Heart left ventricle (tissue), 16 donors: ENCODE measurements around the gene EPHX1. TPM values are rescaled to one million over a fixed set of nuclear protein-coding genes. Genes with fewer than 3 reads are reported as not detected.

Source experiments
- ATAC-seq, 4 donors: fragments of 200-7000 bp; cut with Tn5 transposase; one replicate each; pipeline ENCODE4 v1.9.1; 2020 to 2022; ENCODE audit warnings: moderate library complexity in 4 of 4, mild to moderate bottlenecking in 3 of 4, moderate number of reproducible peaks in 1 of 4
- DNase-seq, 5 donors: peaks; one replicate each; pipeline ENCODE4 v3.0.0-alpha.2; 2020
- H3K27ac ChIP-seq, 12 donors: fragments of 200-600 bp; sonication (generic) in 4 of 12; one replicate each; pipeline versions ENCODE4 v1.5.0 to v1.8.0; 2016 to 2022; ENCODE audit warnings: mild to moderate bottlenecking in 2 of 12
- H3K27me3 ChIP-seq, 9 donors: fragments of 200-600 bp; sonication (generic) in 2 of 9; one replicate each; pipeline versions ENCODE4 v1.5.1 to v1.8.0; 2016 to 2022; ENCODE audit warnings: mild to moderate bottlenecking in 3 of 9
- H3K36me3 ChIP-seq, 9 donors: fragments of 200-600 bp; sonication (generic) in 2 of 9; one replicate each; pipeline versions ENCODE4 v1.5.0 to v1.8.0; 2018 to 2022; ENCODE audit warnings: mild to moderate bottlenecking in 2 of 9
- H3K4me1 ChIP-seq, 12 donors: fragments of 200-600 bp; sonication (generic) in 4 of 12; one replicate each; pipeline versions ENCODE4 v1.5.0 to v1.8.0; 2016 to 2022; ENCODE audit warnings: mild to moderate bottlenecking in 3 of 12
- H3K4me3 ChIP-seq, 12 donors: fragments of 200-600 bp; sonication (generic) in 4 of 12; one replicate each; pipeline versions ENCODE4 v1.5.0 to v1.8.0; 2017 to 2022; ENCODE audit warnings: mild to moderate bottlenecking in 9 of 12, moderate library complexity in 4 of 12
- H3K9me3 ChIP-seq, 12 donors: fragments of 200-600 bp; sonication (generic) in 4 of 12; one replicate each; pipeline versions ENCODE4 v1.5.0 to v1.8.0; 2016 to 2022; ENCODE audit warnings: mild to moderate bottlenecking in 1 of 12
- CTCF ChIP-seq, 12 donors: fragments of 200-600 bp; sonication (generic) in 4 of 12; IDR thresholded peaks; one replicate each; pipeline versions ENCODE4 v1.5.0 to v1.8.0; 2018 to 2022; ENCODE audit warnings: antibody characterized with exemption in 12 of 12, mild to moderate bottlenecking in 5 of 12
- POLR2A ChIP-seq, 2 donors: fragments of 450-650 bp; IDR thresholded peaks; one replicate each; pipeline ENCODE4 v1.6.1; 2017; ENCODE audit warnings: antibody characterized with exemption in 2 of 2, mild to moderate bottlenecking in 2 of 2, moderate library complexity in 2 of 2
- WGBS, 4 donors: extraction: QIAGEN DNeasy Blood & Tissue Kit in 2 of 4; methylation state at CpG; one replicate each; pipeline versions ENCODE4 v1.1.5 to v1.1.7; 2013 to 2018; 5-methylcytosine and 5-hydroxymethylcytosine counted together
- intact Hi-C, 10 donors: fragments of 100-400 bp; cut with DNase I; formaldehyde crosslinking; loops; one replicate each; pipeline versions ENCODE4 v1.11.1 to v1.14.2; 2022
- polyA plus RNA-seq, 2 donors: library from polyadenylated mRNA; stranded (reverse); fragments of 200-250 nt; gene quantifications; one replicate each; pipeline ENCODE4 v1.2.3, GENCODE V29; 2013
- total RNA-seq, 9 donors: library from RNA; depleted of rRNA in 2 of 9; stranded (reverse); fragments of >200 nt in 2 of 9; fragmentation: NEBNext Ultra II Directional in 3 of 9; extraction: Animal tissue kit (Norgen Biotek cat#: 25700) in 3 of 9; gene quantifications; one replicate each; pipeline versions ENCODE4 v1.1.0 to v1.2.4, GENCODE V29; 2016 to 2023
- donor health status: ischemic (EF 13 %, LVEDD 7.1; RV severe dilation, severe dysfunction).
- donor health status: healthy with polysubstance abuse.
- donor health status: DM: no; HTN: yes; CAD: no.
- donor health status: DM: no; HTN: no; CAD: no.
- donor health status: ischemic (EF 25% LVEDD 6.9; RV normal size, moderate dysfunction).
- donor health status: ischemic (EF 25% LVEDD 5.7; RV mildly dilated, moderate dysfunction).
- donor health status: healthy.
- donor health status: DM: yes; HTN: yes; CAD: no.
- donor health status: ischemic (EF 35%, LVEDD 5.7; RV mildly dilated, moderate dysfunction).
- donor health status: nonischemic (EF 11% LVEDD 7.7; RV severe dilation, severe dysfunction).
- donor health status: DM: yes; HTN: yes; CAD: no.
- donor health status: PGD.
- donor health status: ischemic (EF 29% LVEDD 5.4; RV normal size, mild dysfunction).
- donor health status: nonischemic (EF 23%, LVEDD 6.1; RV moderate dilation, normal function).

EPHX1 gene
- total and polyA plus RNA-seq, 11 donors: 22.2 to 96.8 (median 45.4) TPM

GRCh38 chr1:225815526-225816178, 5.7 kb downstream of the EPHX1 start:
- peaks cover 27 to 93% (median 81%) of the 10 kb centered on the region in 12 donors for H3K4me1 ChIP-seq
- H3K4me3 ChIP-seq: no peak overlapping the region
- 87 to 94% (median 92%) methylated on average over 17 of the region's 17 CpGs for WGBS, 4 donors
- H3K9me3 ChIP-seq: no peaks in the 10 kb centered on the region
- H3K27me3 ChIP-seq: no peaks in the 10 kb centered on the region
- DNase-seq (no peak), ATAC-seq (no peak)
- intact Hi-C loops: no loop called here
- no peaks in the 10 kb centered on the region for H3K36me3 ChIP-seq
- peak overlapping the region in 11 of 12 donors; percentile 82 to 96 (median 92) for H3K27ac ChIP-seq
- TF ChIP-seq POLR2A (IDR thresholded peaks at IDR 0.05) (no peak), CTCF (IDR thresholded peaks at IDR 0.05) (no peak)

- Histone ChIP-seq H3K27me3 (no peaks in the 10 kb centered on the region), H3K4me1 (peaks cover 27 to 83% (median 75%) of the 10 kb centered on the region in 12 donors), H3K9me3 (no peaks in the 10 kb centered on the region), H3K36me3 (peaks cover 0 to 9% (median 0%) of the 10 kb centered on the region in 9 donors), H3K4me3 (peak overlapping the region in 6 of 12 donors; percentile 5 to 31 (median 20)), H3K27ac (peak overlapping the region; percentile 82 to 96 (median 92))
- ATAC-seq (peak; percentile 61 to 77 (median 67)), DNase-seq (peak; percentile 84 to 91 (median 86))
- no peak for TF ChIP-seq POLR2A (IDR thresholded peaks at IDR 0.05)
- TF ChIP-seq CTCF (IDR thresholded peaks at IDR 0.05): no peak
- intact Hi-C loops: no loop called here
- 28 to 54% (median 40%) methylated on average over 13 to 17 of the region's 17 CpGs for WGBS, 4 donors
Observed at GRCh38 chr1:225816643-225817538, 7.0 kb downstream of the EPHX1 start.

GRCh38 chr1:225817611-225818061, 7.7 kb downstream of the EPHX1 start:
- TF ChIP-seq POLR2A (IDR thresholded peaks at IDR 0.05) (no peak), CTCF (IDR thresholded peaks at IDR 0.05) (no peak)

GRCh38 chr1:225818229-225818628, 8.3 kb downstream of the EPHX1 start:
- DNase-seq (no peak), ATAC-seq (no peak)
- TF ChIP-seq CTCF (IDR thresholded peaks at IDR 0.05): no peak
- no peak for TF ChIP-seq POLR2A (IDR thresholded peaks at IDR 0.05)
- Histone ChIP-seq H3K4me1 (peaks cover 27 to 81% (median 69%) of the 10 kb centered on the region in 12 donors), H3K9me3 (no peaks in the 10 kb centered on the region), H3K27me3 (no peaks in the 10 kb centered on the region), H3K27ac (peak overlapping the region; percentile 82 to 96 (median 92)), H3K36me3 (peaks cover 0 to 18% (median 0%) of the 10 kb centered on the region in 9 donors), H3K4me3 (no peak overlapping the region)
- intact Hi-C loops: no loop called here
- 77 to 84% (median 80%) methylated on average over 7 of the region's 7 CpGs for WGBS, 4 donors

More at GRCh38 chr1:225817611-225818061, 7.7 kb downstream of the EPHX1 start:
- intact Hi-C loops: no loop called here
- Histone ChIP-seq H3K36me3 (peaks cover 0 to 16% (median 0%) of the 10 kb centered on the region in 9 donors), H3K27me3 (no peaks in the 10 kb centered on the region), H3K4me1 (peaks cover 27 to 82% (median 72%) of the 10 kb centered on the region in 12 donors), H3K4me3 (peak overlapping the region in 4 of 12 donors; percentile 16 to 31 (median 21)), H3K9me3 (no peaks in the 10 kb centered on the region), H3K27ac (peak overlapping the region; percentile 82 to 96 (median 92))
- WGBS, 4 donors: 30 to 51% (median 32%) methylated on average over 8 of the region's 8 CpGs
- DNase-seq: peak in 4 of 5 donors; percentile 76 to 83 (median 81)
- ATAC-seq: peak; percentile 47 to 82 (median 78)
